Caco-2 (cell line): ENCODE data around the gene BRD1. TPM values are rescaled to one million over a fixed set of nuclear protein-coding genes. Genes with fewer than 3 reads are reported as not detected.

ENCODE experiments used
- BruUV-seq: library from RNA; stranded (reverse); fragments of 400-500 nt; replicated peaks from 2 replicates; lab custom pipeline; 2021; lab: Mats Ljungman, UMichigan
- CTCF ChIA-PET: fragments of 300-600 bp; sonication (Branson Sonifier 250); formaldehyde crosslinking; loops from one replicate; lab custom pipeline; 2022; ENCODE audit warnings: antibody characterized with exemption; lab: Charles Lee
- POLR2A ChIA-PET: fragments of 300-600 bp; sonication (Branson Sonifier 250); formaldehyde crosslinking; loops from one replicate; lab custom pipeline; 2022; ENCODE audit warnings: antibody characterized with exemption; lab: Charles Lee
- DNase-seq, 2 experiments: peaks; one replicate each; pipeline versions ENCODE4 v3.0.0 to v3.0.0-alpha.2; 2020 to 2022
- H3K27me3 ChIP-seq: replicated peaks from 2 replicates; pipeline ENCODE4 v1.6.0; 2011; ENCODE audit warnings: low read length; ENCODE audit not compliant: control insufficient read depth, insufficient read depth
- H3K36me3 ChIP-seq: 2 replicates; pipeline ENCODE4 v1.5.1; 2011; ENCODE audit warnings: low read length; ENCODE audit not compliant: control insufficient read depth, insufficient read depth
- H3K4me1 ChIP-seq: fragments of 250-450 bp; sonication (Bioruptor Pico); 2 replicates; pipeline ENCODE4 v1.5.1; 2020; ENCODE audit warnings: mild to moderate bottlenecking
- H3K4me3 ChIP-seq: 2 replicates; pipeline ENCODE4 v1.5.1; 2011; ENCODE audit warnings: low read depth, mild to moderate bottlenecking, control low read depth, low read length
- H3K9me3 ChIP-seq: fragments of 250-450 bp; sonication (Bioruptor Pico); 2 replicates; pipeline ENCODE4 v1.5.1; 2020; ENCODE audit warnings: mild to moderate bottlenecking, moderate library complexity
- H3K27ac Mint-ChIP-seq: one replicate; pipeline ENCODE4 v1.8.0; 2022; ENCODE audit warnings: mixed read lengths; ENCODE audit not compliant: unreplicated experiment
- H3K27me3 Mint-ChIP-seq: one replicate; pipeline ENCODE4 v1.8.0; 2022; ENCODE audit warnings: mixed read lengths; ENCODE audit not compliant: insufficient read depth, unreplicated experiment
- H3K36me3 Mint-ChIP-seq: one replicate; pipeline ENCODE4 v1.8.0; 2022; ENCODE audit warnings: mild to moderate bottlenecking, mixed read lengths; ENCODE audit not compliant: insufficient read depth, unreplicated experiment
- H3K4me1 Mint-ChIP-seq: one replicate; pipeline ENCODE4 v1.8.0; 2022; ENCODE audit warnings: low read depth, mixed read lengths; ENCODE audit not compliant: unreplicated experiment
- H3K4me3 Mint-ChIP-seq: one replicate; pipeline ENCODE4 v1.8.0; 2022; ENCODE audit warnings: mild to moderate bottlenecking, moderate library complexity, mixed read lengths; ENCODE audit not compliant: unreplicated experiment
- H3K9me3 Mint-ChIP-seq: one replicate; pipeline ENCODE4 v1.8.0; 2022; ENCODE audit warnings: mixed read lengths; ENCODE audit not compliant: unreplicated experiment
- intact Hi-C: fragments of 100-400 bp; cut with micrococcal nuclease; formaldehyde crosslinking; loops from one replicate; pipeline ENCODE4 v1.10.0; 2022; ENCODE audit not compliant: unreplicated experiment
- total RNA-seq: library from RNA; stranded (reverse); gene quantifications from 2 replicates; pipeline ENCODE4 v1.2.3, GENCODE V29; 2022
- TF ChIP-seq, protein P1 (sequence below), 2 experiments: fragments of 200-600 bp in 1 of 2; IDR thresholded peaks; 1 replicate in 1 of 2; 2 replicates in 1 of 2; pipeline versions ENCODE4 v1.5.1 to v1.8.0; 2011 to 2022; ENCODE audit warnings: antibody characterized with exemption in 1 of 2, control low read depth in 1 of 2, inconsistent platforms in 1 of 2, low read depth in 1 of 2, low read length in 1 of 2, mild to moderate bottlenecking in 1 of 2, moderate library complexity in 1 of 2; ENCODE audit not compliant: insufficient read depth in 1 of 2, severe bottlenecking in 1 of 2, unreplicated experiment in 1 of 2

BRD1 gene
- total RNA-seq, 1 experiment from 2014 or later, result 46.9 TPM

DNA sequence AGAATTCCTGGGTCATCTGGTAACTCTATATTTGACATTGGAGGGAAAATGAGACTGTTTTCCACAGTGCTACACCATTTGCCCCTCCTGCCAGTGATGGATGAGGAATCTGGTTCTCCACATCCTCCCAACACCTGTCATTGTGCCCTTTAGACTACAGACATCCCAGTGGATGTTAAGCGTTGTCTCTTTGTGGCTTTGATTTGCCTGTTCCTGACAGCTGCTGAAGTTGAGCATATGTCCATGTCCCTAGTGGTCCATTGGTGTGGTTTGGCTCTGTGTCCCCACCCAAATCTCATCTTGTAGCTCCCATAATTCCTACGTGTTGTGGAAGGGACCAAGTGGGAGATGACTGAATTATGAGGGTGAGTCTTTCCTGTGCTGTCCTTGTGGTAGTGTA lies 88.5 kb downstream of the BRD1 start:
- Mint-ChIP-seq H3K27ac (no peak overlapping the region), H3K9me3 (peaks cover 14% of the 10 kb centered on the region), H3K4me1 (no peaks in the 10 kb centered on the region), H3K27me3 (peaks cover 21% of the 10 kb centered on the region), H3K4me3 (no peak overlapping the region), H3K36me3 (no peaks in the 10 kb centered on the region)
- TF ChIP-seq, protein P1, sequence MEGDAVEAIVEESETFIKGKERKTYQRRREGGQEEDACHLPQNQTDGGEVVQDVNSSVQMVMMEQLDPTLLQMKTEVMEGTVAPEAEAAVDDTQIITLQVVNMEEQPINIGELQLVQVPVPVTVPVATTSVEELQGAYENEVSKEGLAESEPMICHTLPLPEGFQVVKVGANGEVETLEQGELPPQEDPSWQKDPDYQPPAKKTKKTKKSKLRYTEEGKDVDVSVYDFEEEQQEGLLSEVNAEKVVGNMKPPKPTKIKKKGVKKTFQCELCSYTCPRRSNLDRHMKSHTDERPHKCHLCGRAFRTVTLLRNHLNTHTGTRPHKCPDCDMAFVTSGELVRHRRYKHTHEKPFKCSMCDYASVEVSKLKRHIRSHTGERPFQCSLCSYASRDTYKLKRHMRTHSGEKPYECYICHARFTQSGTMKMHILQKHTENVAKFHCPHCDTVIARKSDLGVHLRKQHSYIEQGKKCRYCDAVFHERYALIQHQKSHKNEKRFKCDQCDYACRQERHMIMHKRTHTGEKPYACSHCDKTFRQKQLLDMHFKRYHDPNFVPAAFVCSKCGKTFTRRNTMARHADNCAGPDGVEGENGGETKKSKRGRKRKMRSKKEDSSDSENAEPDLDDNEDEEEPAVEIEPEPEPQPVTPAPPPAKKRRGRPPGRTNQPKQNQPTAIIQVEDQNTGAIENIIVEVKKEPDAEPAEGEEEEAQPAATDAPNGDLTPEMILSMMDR (IDR thresholded peaks at IDR 0.05; ENCODE audit: insufficient read depth in 1 of 2, low read depth in 1 of 2, low read length in 1 of 2, severe bottlenecking in 1 of 2, unreplicated experiment in 1 of 2), result no peak
- POLR2A ChIA-PET, result no interaction called here
- intact Hi-C loops, result no loop called here
- no peak for DNase-seq
- H3K27me3 ChIP-seq, result no peaks in the 10 kb centered on the region; the same call in 1 of the 2 replicates
- H3K36me3 ChIP-seq, result no peaks in the 10 kb centered on the region
- no peaks in the 10 kb centered on the region for H3K9me3 ChIP-seq
- CTCF ChIA-PET, result no interaction called here
- BruUV-seq, result no TSS peak
- no peaks in the 10 kb centered on the region for H3K4me1 ChIP-seq
- no peak overlapping the region for H3K4me3 ChIP-seq

DNA sequence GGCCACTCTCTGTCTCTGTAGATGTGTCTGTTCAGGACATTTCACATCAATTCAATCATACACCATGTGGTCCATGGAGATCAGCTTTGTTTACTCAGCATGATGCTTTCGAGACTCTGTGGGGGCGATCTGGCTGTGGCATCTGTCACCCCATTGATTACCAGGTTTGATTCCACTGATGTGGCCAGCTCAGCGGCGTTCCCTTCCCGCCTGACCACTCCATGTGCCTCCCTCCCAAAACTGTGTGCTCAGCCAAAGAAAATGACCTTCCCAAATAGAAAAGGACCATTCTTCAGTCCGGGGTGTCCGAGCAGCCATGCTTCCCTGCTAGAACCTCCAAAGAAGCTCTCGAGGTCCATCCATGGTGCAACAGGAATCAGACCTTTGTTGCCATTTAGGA lies 89.1 kb downstream of the BRD1 start:
- Mint-ChIP-seq H3K27ac (no peak overlapping the region), H3K36me3 (no peaks in the 10 kb centered on the region), H3K4me1 (no peaks in the 10 kb centered on the region), H3K9me3 (peaks cover 10% of the 10 kb centered on the region), H3K4me3 (no peak overlapping the region), H3K27me3 (peaks cover 22% of the 10 kb centered on the region)
- Histone ChIP-seq H3K27me3 (no peaks in the 10 kb centered on the region; the same call in 1 of the 2 replicates), H3K4me1 (no peaks in the 10 kb centered on the region), H3K9me3 (no peaks in the 10 kb centered on the region), H3K4me3 (no peak overlapping the region), H3K36me3 (no peaks in the 10 kb centered on the region)
- POLR2A ChIA-PET, result no interaction called here
- TF ChIP-seq, protein P1 (IDR thresholded peaks at IDR 0.05; ENCODE audit: insufficient read depth in 1 of 2, low read depth in 1 of 2, low read length in 1 of 2, severe bottlenecking in 1 of 2, unreplicated experiment in 1 of 2), result no peak
- DNase-seq, result no peak
- CTCF ChIA-PET, result no interaction called here
- intact Hi-C loops, result no loop called here
- no TSS peak for BruUV-seq

DNA sequence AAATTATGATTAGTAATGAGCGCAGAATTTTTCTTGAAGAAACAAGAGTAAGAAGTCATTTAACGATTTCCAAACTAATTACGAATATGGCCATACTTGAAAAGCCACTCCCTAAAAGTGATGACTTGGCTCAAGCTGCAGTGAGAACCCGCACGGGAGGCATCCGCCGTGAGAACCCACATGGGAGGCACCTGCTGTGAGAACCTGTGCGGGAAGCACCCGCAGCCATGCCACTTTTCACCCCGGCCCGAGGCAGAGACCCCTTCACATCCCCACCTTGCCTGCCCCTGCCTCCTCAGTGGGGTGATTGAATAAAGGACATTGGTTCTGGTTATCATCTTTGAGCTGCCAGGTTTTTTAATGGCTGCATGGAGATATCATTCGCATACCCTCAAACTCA lies 89.7 kb downstream of the BRD1 start:
- no peak for DNase-seq
- no TSS peak for BruUV-seq
- no peaks in the 10 kb centered on the region for H3K9me3 ChIP-seq
- TF ChIP-seq, protein P1 (IDR thresholded peaks at IDR 0.05; ENCODE audit: insufficient read depth in 1 of 2, low read depth in 1 of 2, low read length in 1 of 2, severe bottlenecking in 1 of 2, unreplicated experiment in 1 of 2), result no peak
- CTCF ChIA-PET, result no interaction called here
- Mint-ChIP-seq H3K36me3 (no peaks in the 10 kb centered on the region), H3K27me3 (peaks cover 28% of the 10 kb centered on the region), H3K9me3 (peaks cover 10% of the 10 kb centered on the region), H3K27ac (no peak overlapping the region), H3K4me3 (no peak overlapping the region), H3K4me1 (no peaks in the 10 kb centered on the region)
- POLR2A ChIA-PET, result no interaction called here
- H3K36me3 ChIP-seq, result no peaks in the 10 kb centered on the region
- no peaks in the 10 kb centered on the region for H3K4me1 ChIP-seq
- intact Hi-C loops, result no loop called here
- H3K27me3 ChIP-seq, result no peaks in the 10 kb centered on the region; the same call in 1 of the 2 replicates
- no peak overlapping the region for H3K4me3 ChIP-seq
